ENCODE data around the gene KIRREL2. TPM values are rescaled to one million over a fixed set of nuclear protein-coding genes. Genes with fewer than 3 reads are reported as not detected.

The KIRREL2 gene
- total RNA-seq: 1 to 10 TPM in 5 of 8 experiments, under 1 TPM in 3; 0.10 to 6.2 (median 1.3) TPM

DNA sequence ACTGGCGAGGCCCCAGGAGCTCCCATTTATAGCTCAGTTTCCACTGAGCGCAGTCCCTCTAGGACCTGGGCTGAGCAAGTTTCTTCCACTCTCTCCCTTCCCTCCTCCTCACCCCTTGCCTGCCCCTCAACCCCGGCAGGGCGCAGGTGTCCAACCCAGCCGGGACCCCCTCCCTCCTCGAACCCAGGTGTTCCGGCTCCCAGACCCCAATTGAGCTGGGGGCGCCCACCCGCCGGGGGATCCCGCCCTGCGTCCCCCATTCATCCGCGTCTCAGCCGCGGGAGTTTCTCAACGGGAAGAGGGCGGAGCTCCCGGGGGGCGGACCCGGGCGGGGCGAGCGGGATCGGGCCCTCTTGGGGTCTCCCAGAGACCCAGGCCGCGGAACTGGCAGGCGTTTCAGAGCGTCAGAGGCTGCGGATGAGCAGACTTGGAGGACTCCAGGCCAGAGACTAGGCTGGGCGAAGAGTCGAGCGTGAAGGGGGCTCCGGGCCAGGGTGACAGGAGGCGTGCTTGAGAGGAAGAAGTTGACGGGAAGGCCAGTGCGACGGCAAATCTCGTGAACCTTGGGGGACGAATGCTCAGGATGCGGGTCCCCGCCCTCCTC lies at the start of gene KIRREL2:
TSS of gene KIRREL2 (plus strand) at position 366 of the 604 bp plus-strand sequence. CDS start at position 575, 209 bp downstream.
- in situ Hi-C loops (cut with MboI; ENCODE audit: low pct_unique_long_range_greater_than_20kb in 2 of 9, low sequenced_read_pairs in 9 of 9, unreplicated experiment in 9 of 9): no loop called here
- ATAC-seq (replicated peaks in 6 of 8): peak; percentile 58 to 78 (median 72)

DNA sequence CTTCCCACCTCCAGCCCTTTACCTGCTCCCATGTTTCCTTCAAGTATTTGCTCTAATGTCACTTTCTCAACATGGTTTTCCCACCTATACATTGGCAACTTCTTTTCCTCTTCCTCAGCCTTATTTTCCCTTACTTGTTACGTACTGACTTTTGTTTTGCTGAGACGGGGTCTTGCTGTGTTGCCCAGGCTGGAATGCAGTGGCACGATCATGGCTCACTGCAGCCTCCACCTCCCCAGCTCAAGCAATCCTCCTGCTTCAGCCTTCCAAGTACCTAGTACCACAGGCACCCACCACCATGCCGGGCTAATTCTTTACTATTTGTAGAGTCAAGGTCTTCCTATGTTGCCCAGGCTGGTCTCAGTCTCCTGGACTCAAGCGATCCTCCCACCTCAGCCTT lies 49.1 kb upstream of the KIRREL2 start:
- Histone ChIP-seq H3K27ac (no peak overlapping the region), H3K4me3 (no peak overlapping the region), H3K4me1 (replicated peaks in 1 of 2) (no peaks in the 10 kb centered on the region)
- no peak for ATAC-seq (replicated peaks in 6 of 8)
- in situ Hi-C loops (cut with MboI; ENCODE audit: low pct_unique_long_range_greater_than_20kb in 2 of 9, low sequenced_read_pairs in 9 of 9, unreplicated experiment in 9 of 9): no loop called here
- WGBS, 10 experiments: 20 to 95% (median 66%) methylated on average over 1 to 5 of the region's 5 CpGs; no CpG with 5 or more reads in 2 of the 10 experiments

More for the DNA sequence above, at the start of gene KIRREL2:
- H3K27ac ChIP-seq: peak within 1 kb of the TSS in 1 of 2 donors; percentile 38
- peaks cover 25 to 48% of the 10 kb centered on the region in 2 donors for H3K4me1 ChIP-seq (replicated peaks in 1 of 2)
- 0% methylated on average over 12 of the region's 42 CpGs; no CpG with 5 or more reads in 9 of the 10 experiments for WGBS, 10 experiments
- peak within 1 kb of the TSS; percentile 32 to 63 (median 53) for H3K4me3 ChIP-seq

DNA sequence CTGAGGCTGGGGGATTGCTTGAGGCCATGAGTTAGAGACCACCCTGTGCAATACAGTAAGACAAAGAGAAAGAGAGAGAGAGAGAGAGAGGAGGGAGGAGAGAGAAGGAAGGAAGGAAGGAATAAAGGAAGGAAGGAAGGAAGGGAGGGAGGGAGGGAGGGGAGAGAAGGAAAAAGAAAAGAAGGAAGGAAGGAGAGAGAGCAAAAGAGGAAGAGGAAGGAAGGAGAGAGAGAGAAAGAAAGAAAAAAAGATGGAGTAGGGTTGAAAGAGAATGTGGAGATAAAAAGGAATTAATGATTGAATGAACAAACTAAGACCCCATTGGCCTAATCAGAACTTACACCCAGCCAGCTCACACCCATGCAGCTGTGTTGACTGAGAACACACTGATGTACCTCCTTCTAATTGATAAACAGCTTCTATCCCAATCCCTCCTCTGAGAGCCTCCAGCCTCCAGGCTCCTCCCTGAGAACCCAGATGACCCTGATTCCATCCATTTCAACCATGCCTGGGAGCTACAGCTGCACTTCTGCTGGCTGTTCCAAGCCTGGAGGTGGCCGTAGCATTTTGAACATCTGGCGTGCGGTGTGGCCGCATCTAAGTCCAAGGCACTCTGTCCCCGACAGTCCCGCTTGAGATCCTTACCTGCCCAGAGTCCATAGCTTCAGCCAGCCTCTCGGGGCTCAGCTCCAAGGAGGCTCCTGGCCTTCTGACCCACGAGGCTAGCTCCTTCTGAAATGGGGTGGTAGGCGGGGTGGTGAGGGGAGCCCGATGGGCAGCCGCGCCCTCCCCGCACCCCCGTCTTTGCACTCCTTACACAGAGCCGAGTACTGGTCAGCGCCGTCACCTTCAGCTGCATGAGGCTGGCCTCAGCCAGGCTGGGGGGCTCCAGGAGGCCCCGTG lies 45.1 kb upstream of the KIRREL2 start:
- WGBS, 10 experiments: 40 to 84% (median 47%) methylated on average over 1 to 9 of the region's 18 CpGs; no CpG with 5 or more reads in 7 of the 10 experiments
- H3K4me1 ChIP-seq (replicated peaks in 1 of 2): no peaks in the 10 kb centered on the region
- H3K27ac ChIP-seq: no peak overlapping the region
- peak in 3 of 8 experiments; percentile 9 to 24 (median 23) for ATAC-seq (replicated peaks in 6 of 8)
- H3K4me3 ChIP-seq: no peak overlapping the region
- in situ Hi-C loops (cut with MboI; ENCODE audit: low pct_unique_long_range_greater_than_20kb in 2 of 9, low sequenced_read_pairs in 9 of 9, unreplicated experiment in 9 of 9): no loop called here

DNA sequence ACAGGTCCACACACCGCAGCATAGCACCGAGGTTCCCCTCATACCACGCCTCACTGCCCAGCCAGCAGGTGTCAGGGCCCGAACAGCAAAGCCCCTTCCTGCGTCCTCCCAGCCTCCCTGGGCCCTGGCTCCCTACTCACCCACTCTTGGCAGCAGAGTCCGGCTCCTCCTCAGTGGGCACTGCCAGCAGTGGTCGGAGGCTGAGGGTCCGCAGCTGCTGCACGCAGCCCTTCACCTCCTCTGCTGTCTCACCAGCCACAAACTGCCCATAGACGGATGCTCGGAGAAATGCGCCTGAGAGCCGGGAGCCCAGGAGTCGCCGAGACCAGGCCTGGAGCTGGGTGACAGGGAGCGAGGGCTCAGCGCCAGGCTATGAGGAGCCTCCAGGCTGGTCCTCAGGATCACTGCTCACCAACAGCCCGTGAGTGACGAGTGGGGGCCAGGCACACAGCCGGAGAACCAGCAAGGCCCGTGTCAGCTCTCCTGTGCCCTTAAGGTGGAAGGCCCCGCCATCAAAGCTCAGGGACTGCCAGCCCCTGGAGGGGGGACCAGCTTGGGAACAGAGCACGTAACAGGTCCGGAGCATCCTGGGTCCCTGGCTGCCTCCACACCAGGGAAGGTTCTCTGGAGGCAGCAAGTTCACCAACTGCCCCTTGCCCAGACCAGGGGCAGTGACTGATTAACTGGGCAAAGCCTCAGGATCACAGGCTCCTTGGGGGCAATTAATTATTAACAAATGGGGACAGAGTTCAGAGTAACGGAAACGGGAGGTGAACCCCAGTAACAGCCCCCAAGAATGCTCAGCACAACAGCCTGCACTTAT lies 44.3 kb upstream of the KIRREL2 start, which contains the start of gene PRODH2:
TSS of gene PRODH2 (minus strand) at position 626 of the 823 bp plus-strand sequence. CDS start at position 586, 40 bp downstream.
- Histone ChIP-seq H3K4me3 (no peak within 1 kb of the TSS), H3K27ac (no peak within 1 kb of the TSS), H3K4me1 (replicated peaks in 1 of 2) (no peaks in the 10 kb centered on the region)
- 56 to 73% (median 61%) methylated on average over 3 to 7 of the region's 26 CpGs; no CpG with 5 or more reads in 7 of the 10 experiments for WGBS, 10 experiments
- in situ Hi-C loops (cut with MboI; ENCODE audit: low pct_unique_long_range_greater_than_20kb in 2 of 9, low sequenced_read_pairs in 9 of 9, unreplicated experiment in 9 of 9): no loop called here
- no peak for ATAC-seq (replicated peaks in 6 of 8)

DNA sequence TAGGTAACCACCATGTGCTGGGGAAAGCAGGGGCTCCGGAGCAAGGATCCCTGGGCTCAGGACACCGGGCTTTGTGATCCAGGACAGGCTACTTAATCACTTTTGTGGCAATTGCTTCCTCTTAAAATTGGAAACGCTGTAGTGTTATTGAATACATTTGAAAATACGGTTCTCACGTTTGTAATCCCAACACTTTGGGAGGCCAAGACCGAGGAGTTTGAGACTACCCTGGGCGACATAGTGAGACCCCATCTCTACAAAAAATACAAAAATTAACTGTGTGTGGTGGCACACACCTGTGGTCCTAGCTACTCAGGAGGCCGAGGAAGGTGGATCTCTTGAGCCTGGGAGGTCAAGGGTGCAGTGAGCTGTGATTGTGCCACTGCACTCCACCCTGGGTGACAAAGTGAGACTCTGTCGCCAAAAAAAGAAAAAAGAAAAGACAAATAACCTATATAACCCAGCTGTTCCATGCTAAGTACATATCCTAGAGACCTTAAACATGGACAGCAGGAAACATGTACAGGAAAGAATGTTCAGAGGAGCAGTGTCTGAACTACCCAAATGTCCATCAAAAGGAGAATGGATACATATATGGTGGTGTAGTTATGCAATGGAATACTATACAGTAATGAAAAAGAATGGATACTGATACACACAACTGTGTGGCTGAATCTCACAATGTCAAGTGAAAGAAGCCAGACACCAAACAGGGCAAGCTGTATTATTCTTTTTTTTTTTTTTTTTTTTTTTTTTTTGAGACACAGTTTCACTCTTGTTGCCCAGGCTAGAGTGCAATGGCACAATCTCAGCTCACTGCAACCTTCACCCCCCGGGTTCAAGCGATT lies 43.4 kb upstream of the KIRREL2 start:
- ATAC-seq (replicated peaks in 6 of 8): no peak
- in situ Hi-C loops (cut with MboI; ENCODE audit: low pct_unique_long_range_greater_than_20kb in 2 of 9, low sequenced_read_pairs in 9 of 9, unreplicated experiment in 9 of 9): no loop called here
- Histone ChIP-seq H3K4me1 (replicated peaks in 1 of 2) (no peaks in the 10 kb centered on the region), H3K4me3 (no peak overlapping the region), H3K27ac (no peak overlapping the region)
- 46 to 93% (median 68%) methylated on average over 1 to 10 of the region's 11 CpGs; no CpG with 5 or more reads in 3 of the 10 experiments for WGBS, 10 experiments

DNA sequence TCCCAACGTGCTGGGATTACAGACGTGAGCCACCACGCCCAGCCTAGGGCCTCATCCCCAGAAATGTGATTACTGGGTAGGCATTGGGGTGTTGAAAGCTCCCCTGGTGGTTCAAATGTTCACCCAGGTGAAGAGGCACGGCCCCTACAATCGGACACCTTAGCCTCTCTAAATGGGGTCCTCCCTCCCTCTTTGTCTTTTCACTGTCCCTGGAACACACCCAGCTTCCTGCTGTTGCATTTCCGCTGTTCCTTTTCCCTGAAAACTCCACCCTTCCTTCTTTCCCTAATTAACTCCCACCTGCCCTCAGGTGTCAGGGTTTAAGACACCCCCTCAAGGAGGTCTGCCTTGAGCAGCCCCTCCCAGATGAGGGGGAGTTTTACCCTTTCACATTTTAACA lies 40.4 kb upstream of the KIRREL2 start:
- Histone ChIP-seq H3K4me3 (no peak overlapping the region), H3K27ac (no peak overlapping the region), H3K4me1 (replicated peaks in 1 of 2) (peaks cover 0 to 7% of the 10 kb centered on the region in 2 donors)
- in situ Hi-C loops (cut with MboI; ENCODE audit: low pct_unique_long_range_greater_than_20kb in 2 of 9, low sequenced_read_pairs in 9 of 9, unreplicated experiment in 9 of 9): no loop called here
- no peak for ATAC-seq (replicated peaks in 6 of 8)
- WGBS, 10 experiments: 0 to 63% (median 40%) methylated on average over 1 to 6 of the region's 6 CpGs; no CpG with 5 or more reads in 3 of the 10 experiments

DNA sequence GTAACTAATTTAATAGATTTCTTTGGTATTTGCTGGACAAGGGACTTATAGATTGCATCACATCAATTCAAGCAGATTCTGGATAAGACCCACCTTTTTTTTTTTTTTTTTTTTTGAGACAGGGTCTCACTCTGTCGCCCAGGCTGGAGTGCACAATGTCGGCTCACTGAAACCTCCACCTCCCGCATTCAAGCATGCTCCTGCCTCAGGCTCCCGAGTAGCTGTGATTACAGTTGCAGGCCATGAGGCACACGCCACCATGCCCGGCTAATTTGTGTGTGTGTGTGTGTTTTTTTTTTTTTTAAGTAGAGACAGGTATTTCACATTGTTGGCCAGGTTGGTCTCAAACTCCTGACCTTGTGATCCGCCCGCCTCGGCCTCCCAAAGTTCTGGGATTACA lies 39.9 kb upstream of the KIRREL2 start:
- in situ Hi-C loops (cut with MboI; ENCODE audit: low pct_unique_long_range_greater_than_20kb in 2 of 9, low sequenced_read_pairs in 9 of 9, unreplicated experiment in 9 of 9): no loop called here
- H3K4me3 ChIP-seq: no peak overlapping the region
- no peak for ATAC-seq (replicated peaks in 6 of 8)
- H3K4me1 ChIP-seq (replicated peaks in 1 of 2): peaks cover 0 to 7% of the 10 kb centered on the region in 2 donors
- H3K27ac ChIP-seq: no peak overlapping the region
- 50 to 100% (median 80%) methylated on average over 1 to 6 of the region's 9 CpGs; no CpG with 5 or more reads in 1 of the 10 experiments for WGBS, 10 experiments

DNA sequence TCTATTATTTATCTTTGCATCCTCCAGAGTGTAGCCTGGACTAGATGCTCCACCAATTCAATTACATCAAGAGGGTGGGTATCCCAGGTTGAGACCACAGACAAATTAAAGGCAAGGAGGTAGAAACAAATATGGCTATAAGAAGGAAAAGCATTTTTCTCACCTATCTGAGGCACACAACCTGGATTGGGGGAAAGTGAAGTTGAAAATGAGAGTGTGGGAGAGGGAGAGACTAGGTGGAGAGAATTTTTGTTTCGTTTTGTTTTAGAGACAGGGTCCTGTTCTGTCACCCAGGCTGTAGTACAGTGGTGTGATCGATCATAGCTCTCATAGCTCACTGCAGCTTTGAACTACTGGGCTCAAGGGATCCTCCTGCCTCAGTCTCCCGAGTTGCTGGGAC lies 38.3 kb upstream of the KIRREL2 start:
- 0 to 67% (median 31%) methylated on average over 1 to 3 of the region's 3 CpGs; no CpG with 5 or more reads in 4 of the 10 experiments for WGBS, 10 experiments
- no peak for ATAC-seq (replicated peaks in 6 of 8)
- Histone ChIP-seq H3K27ac (no peak overlapping the region), H3K4me1 (replicated peaks in 1 of 2) (peaks cover 0 to 7% of the 10 kb centered on the region in 2 donors), H3K4me3 (no peak overlapping the region)
- in situ Hi-C loops (cut with MboI; ENCODE audit: low pct_unique_long_range_greater_than_20kb in 2 of 9, low sequenced_read_pairs in 9 of 9, unreplicated experiment in 9 of 9): no loop called here

DNA sequence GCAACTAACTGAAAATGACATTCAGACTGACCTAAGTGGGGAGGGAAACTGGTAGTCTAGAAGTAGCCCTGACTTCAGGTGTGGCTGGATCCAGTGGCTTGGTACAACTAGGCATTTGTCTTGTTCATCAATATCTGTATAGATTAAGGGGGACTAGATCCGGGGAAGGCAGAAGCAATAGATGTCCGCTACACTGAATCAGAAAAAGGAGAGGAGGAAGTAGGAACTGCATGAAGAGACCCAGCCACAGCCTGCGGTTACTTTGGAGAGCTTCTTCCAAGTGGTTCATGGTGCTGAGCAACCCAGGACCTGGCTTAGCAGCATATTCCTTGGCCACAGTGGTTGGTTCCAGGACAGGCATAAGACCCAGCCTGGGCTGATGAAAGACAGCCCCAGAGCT lies 34.1 kb upstream of the KIRREL2 start:
- ATAC-seq (replicated peaks in 6 of 8): no peak
- H3K4me3 ChIP-seq: no peak overlapping the region
- 40 to 100% (median 73%) methylated on average over 1 to 3 of the region's 3 CpGs; no CpG with 5 or more reads in 3 of the 10 experiments for WGBS, 10 experiments
- in situ Hi-C loops (cut with MboI; ENCODE audit: low pct_unique_long_range_greater_than_20kb in 2 of 9, low sequenced_read_pairs in 9 of 9, unreplicated experiment in 9 of 9): no loop called here
- peaks cover 0 to 7% of the 10 kb centered on the region in 2 donors for H3K4me1 ChIP-seq (replicated peaks in 1 of 2)
- no peak overlapping the region for H3K27ac ChIP-seq

DNA sequence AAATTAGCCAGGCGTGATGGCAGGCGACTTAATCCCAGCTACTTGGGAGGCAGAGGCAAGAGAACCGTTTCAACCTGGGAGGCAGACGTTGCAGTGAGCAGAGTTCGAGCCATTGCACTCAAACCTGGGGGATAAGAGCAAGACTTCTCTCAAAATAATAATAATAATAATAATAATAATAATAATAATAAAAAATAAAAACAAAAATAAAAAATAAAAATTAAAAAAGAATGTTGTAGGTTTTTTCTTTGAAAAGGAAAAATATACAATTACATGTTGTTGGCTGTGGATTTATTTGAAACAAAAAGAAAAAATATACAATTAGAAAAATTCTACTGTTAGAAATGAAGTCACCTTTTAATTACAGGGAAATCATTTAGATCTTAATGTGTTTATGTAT lies 32.6 kb upstream of the KIRREL2 start:
- in situ Hi-C loops (cut with MboI; ENCODE audit: low pct_unique_long_range_greater_than_20kb in 2 of 9, low sequenced_read_pairs in 9 of 9, unreplicated experiment in 9 of 9): no loop called here
- 35 to 88% (median 69%) methylated on average over 2 to 5 of the region's 5 CpGs; no CpG with 5 or more reads in 2 of the 10 experiments for whole genome bisulfite sequencing, 10 experiments
- ATAC-seq (replicated peaks in 6 of 8): no peak
- H3K4me3 ChIP-seq: no peak overlapping the region
- H3K27ac ChIP-seq: no peak overlapping the region
- peaks cover 0 to 7% of the 10 kb centered on the region in 2 donors for H3K4me1 ChIP-seq (replicated peaks in 1 of 2)

DNA sequence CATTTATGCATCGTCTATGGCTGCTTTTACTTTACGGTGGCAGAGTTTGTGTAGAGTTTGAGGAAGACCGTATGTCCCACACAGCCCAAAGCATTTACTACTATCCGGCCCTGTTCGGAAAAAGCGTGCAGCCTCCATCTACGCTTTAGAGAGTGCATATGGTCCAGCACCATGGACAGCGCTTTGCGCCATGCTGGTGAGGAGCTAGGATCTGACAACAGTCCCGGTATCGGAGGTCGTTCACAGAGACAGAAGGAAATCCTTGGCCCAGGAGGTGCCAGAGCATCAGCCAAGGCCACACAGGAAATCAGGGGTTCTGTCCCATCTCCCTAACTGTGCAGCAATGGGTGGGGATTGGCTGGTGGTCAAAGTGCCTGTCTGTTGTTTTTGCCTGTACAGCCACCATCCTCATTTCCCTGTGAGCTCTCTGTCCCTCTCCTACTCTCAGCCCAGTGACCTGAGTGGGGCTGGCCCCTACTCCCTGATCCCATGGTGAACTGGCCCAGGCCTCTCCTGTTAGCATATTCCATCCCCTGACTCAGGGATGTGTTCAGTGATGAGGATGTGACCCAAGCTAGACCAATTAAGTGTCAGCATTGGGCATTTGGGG lies 27.9 kb upstream of the KIRREL2 start:
- in situ Hi-C loops (cut with MboI; ENCODE audit: low pct_unique_long_range_greater_than_20kb in 2 of 9, low sequenced_read_pairs in 9 of 9, unreplicated experiment in 9 of 9): no loop called here

More for the DNA sequence above, 27.9 kb upstream of the KIRREL2 start:
- WGBS, 10 experiments: 0 to 37% (median 7%) methylated on average over 4 to 10 of the region's 12 CpGs; no CpG with 5 or more reads in 1 of the 10 experiments
- H3K27ac ChIP-seq: no peak overlapping the region
- peak; percentile 61 to 91 (median 82) for ATAC-seq (replicated peaks in 6 of 8)
- no peaks in the 10 kb centered on the region for H3K4me1 ChIP-seq (replicated peaks in 1 of 2)
- no peak overlapping the region for H3K4me3 ChIP-seq
